HepG2 (cell line): Measurements from ENCODE around the gene GNB3. TPM values are rescaled to one million over a fixed set of nuclear protein-coding genes. Genes with fewer than 3 reads are reported as not detected.
A peak's percentile ranks its signal among the peaks of the same experiment; 100 is the strongest.

ENCODE experiments used
- ADNP ChIP-seq: sonication (generic); formaldehyde crosslinking; IDR thresholded peaks from 2 replicates; pipeline ENCODE4 v1.4.0; 2020; ENCODE audit warnings: missing genetic modification reagents
- HMG20B ChIP-seq: conservative IDR thresholded peaks from 2 replicates; pipeline ENCODE4 v1.6.1; 2016; ENCODE audit warnings: missing genetic modification reagents, missing compliant biosample characterization
- JUNB ChIP-seq: sonication (generic); formaldehyde crosslinking; IDR thresholded peaks from 2 replicates; pipeline ENCODE4 v1.8.0; 2022; ENCODE audit warnings: missing genetic modification reagents, mild to moderate bottlenecking, borderline replicate concordance
- MAFK ChIP-seq, 2 experiments: IDR thresholded peaks in 1 of 2; conservative IDR thresholded peaks in 1 of 2; 2 replicates each; pipeline ENCODE4 v1.6.1; 2011; ENCODE audit warnings: improper control_type of control experiment in 2 of 2, low read length in 2 of 2
- MEIS2 ChIP-seq: sonication (generic); formaldehyde crosslinking; IDR thresholded peaks from 2 replicates; pipeline ENCODE4 v1.9.0; 2021; ENCODE audit warnings: mild to moderate bottlenecking, missing genetic modification reagents
- PPARG ChIP-seq: conservative IDR thresholded peaks from 2 replicates; pipeline ENCODE4 v1.6.1; 2016; ENCODE audit warnings: missing biosample characterization, missing genetic modification reagents
- STAT5B ChIP-seq: sonication (generic); formaldehyde crosslinking; IDR thresholded peaks from 2 replicates; pipeline ENCODE4 v1.4.0; 2020; ENCODE audit warnings: missing genetic modification reagents
- TARDBP ChIP-seq: sonication (generic); formaldehyde crosslinking; IDR thresholded peaks from 2 replicates; pipeline ENCODE4 v1.8.0; 2022; ENCODE audit warnings: mild to moderate bottlenecking, missing genetic modification reagents
- ZNF781 ChIP-seq: sonication (generic); formaldehyde crosslinking; IDR thresholded peaks from 2 replicates; pipeline ENCODE4 v1.5.1; 2020; ENCODE audit warnings: borderline replicate concordance, mild to moderate bottlenecking, missing genetic modification reagents; ENCODE audit errors: not compliant biosample characterization
- ZNF816 ChIP-seq: sonication (generic); formaldehyde crosslinking; IDR thresholded peaks from 2 replicates; pipeline ENCODE4 v1.8.0; 2022; ENCODE audit warnings: missing genetic modification reagents, mild to moderate bottlenecking, borderline replicate concordance
- polyA plus RNA-seq, 8 experiments: library from polyadenylated mRNA; depleted of rRNA in 3 of 8; stranded (reverse) in 7 of 8; unstranded in 1 of 8; fragments of >200 nt; fragmentation: Illumina TruSeq in 4 of 8; extraction: Trizol in 4 of 8; gene quantifications; 2 replicates each; pipeline versions ENCODE4 v1.2.1 to v1.2.3, GENCODE V29; 2011 to 2016; ENCODE audit warnings: low read depth in 4 of 8, missing spikeins in 1 of 8, mixed read lengths in 1 of 8; ENCODE audit not compliant: insufficient read depth in 1 of 8
- total RNA-seq, 5 experiments: library from RNA; depleted of rRNA; stranded (reverse); fragments of >200 nt; fragmentation: Illumina TruSeq; extraction: Trizol; gene quantifications; 2 replicates each; pipeline ENCODE4 v1.2.3, GENCODE V29; 2016; ENCODE audit warnings: low read depth in 1 of 5
- TF ChIP-seq, protein P1 (sequence below): sonication (generic); formaldehyde crosslinking; IDR thresholded peaks from 2 replicates; pipeline ENCODE4 v1.5.0; 2020; ENCODE audit warnings: mild to moderate bottlenecking, missing genetic modification reagents
- TF ChIP-seq, protein P2 (sequence below): sonication (generic); formaldehyde crosslinking; IDR thresholded peaks from 2 replicates; pipeline ENCODE4 v1.8.0; 2022; ENCODE audit warnings: missing genetic modification reagents, mild to moderate bottlenecking, borderline replicate concordance
- TF ChIP-seq, protein P3 (sequence below): sonication (generic); formaldehyde crosslinking; conservative IDR thresholded peaks from 2 replicates; pipeline ENCODE4 v1.4.0; 2020; ENCODE audit warnings: missing genetic modification reagents
- TF ChIP-seq, protein P4 (sequence below): sonication (generic); formaldehyde crosslinking; IDR thresholded peaks from 2 replicates; pipeline ENCODE4 v1.4.0; 2020; ENCODE audit warnings: low read depth, mild to moderate bottlenecking, missing genetic modification reagents
- TF ChIP-seq, protein P5 (sequence below): sonication (generic); formaldehyde crosslinking; IDR thresholded peaks from 2 replicates; pipeline ENCODE4 v1.4.0; 2020; ENCODE audit warnings: missing genetic modification reagents, mild to moderate bottlenecking, borderline replicate concordance
- TF ChIP-seq, protein P6 (sequence below): fragments of 450-650 bp; IDR thresholded peaks from 2 replicates; pipeline ENCODE4 v1.6.1; 2016

The GNB3 gene
- total and polyA plus RNA-seq, 2 of the 13 experiments (the other 11 are each of a cell fraction or from before 2014, with no cell fraction given), result 1.3 to 3.6 TPM

DNA sequence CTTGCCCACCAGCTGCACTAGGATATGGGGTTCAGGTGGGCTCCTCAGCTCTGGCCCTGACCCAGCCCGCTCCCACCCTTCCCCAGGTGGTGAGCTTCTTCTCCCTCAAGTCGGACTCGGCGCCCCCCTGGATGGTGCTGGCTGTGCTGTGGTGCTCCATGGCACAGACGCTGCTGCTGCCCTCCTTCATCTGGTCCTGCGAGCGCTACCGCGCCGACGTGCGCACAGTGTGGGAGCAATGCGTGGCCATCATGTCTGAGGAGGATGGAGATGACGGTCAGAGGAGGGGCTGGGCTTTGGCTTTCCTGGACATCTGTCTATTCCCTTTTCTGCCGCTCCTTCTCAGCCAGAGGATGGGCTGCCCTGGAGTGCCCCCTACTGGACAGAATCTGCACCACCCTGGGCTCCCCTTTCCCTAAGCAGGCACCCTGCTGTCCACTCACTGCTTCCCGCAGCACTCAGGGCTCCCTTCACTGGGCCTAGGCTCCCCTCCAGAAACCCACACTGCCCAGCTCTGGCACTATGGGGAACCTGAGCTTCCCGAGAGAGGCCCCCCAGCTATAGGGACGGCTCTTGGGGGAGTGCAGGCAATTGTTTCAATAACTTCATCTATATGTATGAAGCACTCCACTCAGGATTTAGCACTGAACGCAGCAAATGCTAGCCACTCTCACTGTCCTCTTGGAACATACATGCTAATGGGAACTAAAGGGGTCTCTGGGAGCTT is 15.2 kb upstream of the GNB3 start (continued):
- TF ChIP-seq HMG20B (CRISPR knock-in tag) (no peak), TARDBP (peak; percentile 67; the same call in 1 of the 2 replicates), ZNF781 (CRISPR knock-in tag) (no peak), MEIS2 (CRISPR knock-in tag) (peak; percentile 19; the same call in 1 of the 2 replicates), ZNF816 (CRISPR knock-in tag) (no peak), PPARG (CRISPR knock-in tag) (no peak), ADNP (CRISPR knock-in tag) (no peak), MAFK (conservative IDR thresholded peaks at IDR 0.05 in 1 of 2, IDR thresholded peaks at IDR 0.05 in 1 of 2; ENCODE audit: low read length in 2 of 2) (no peak), STAT5B (CRISPR knock-in tag) (no peak), JUNB (no peak)
- TF ChIP-seq, protein P1, sequence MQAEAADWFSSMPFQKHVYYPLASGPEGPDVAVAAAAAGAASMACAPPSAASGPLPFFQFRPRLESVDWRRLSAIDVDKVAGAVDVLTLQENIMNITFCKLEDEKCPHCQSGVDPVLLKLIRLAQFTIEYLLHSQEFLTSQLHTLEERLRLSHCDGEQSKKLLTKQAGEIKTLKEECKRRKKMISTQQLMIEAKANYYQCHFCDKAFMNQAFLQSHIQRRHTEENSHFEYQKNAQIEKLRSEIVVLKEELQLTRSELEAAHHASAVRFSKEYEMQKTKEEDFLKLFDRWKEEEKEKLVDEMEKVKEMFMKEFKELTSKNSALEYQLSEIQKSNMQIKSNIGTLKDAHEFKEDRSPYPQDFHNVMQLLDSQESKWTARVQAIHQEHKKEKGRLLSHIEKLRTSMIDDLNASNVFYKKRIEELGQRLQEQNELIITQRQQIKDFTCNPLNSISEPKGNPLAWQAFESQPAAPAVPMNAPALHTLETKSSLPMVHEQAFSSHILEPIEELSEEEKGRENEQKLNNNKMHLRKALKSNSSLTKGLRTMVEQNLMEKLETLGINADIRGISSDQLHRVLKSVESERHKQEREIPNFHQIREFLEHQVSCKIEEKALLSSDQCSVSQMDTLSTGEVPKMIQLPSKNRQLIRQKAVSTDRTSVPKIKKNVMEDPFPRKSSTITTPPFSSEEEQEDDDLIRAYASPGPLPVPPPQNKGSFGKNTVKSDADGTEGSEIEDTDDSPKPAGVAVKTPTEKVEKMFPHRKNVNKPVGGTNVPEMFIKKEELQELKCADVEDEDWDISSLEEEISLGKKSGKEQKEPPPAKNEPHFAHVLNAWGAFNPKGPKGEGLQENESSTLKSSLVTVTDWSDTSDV (CRISPR knock-in tag), result no peak
- TF ChIP-seq, protein P2, sequence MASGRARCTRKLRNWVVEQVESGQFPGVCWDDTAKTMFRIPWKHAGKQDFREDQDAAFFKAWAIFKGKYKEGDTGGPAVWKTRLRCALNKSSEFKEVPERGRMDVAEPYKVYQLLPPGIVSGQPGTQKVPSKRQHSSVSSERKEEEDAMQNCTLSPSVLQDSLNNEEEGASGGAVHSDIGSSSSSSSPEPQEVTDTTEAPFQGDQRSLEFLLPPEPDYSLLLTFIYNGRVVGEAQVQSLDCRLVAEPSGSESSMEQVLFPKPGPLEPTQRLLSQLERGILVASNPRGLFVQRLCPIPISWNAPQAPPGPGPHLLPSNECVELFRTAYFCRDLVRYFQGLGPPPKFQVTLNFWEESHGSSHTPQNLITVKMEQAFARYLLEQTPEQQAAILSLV (CRISPR knock-in tag), result peak; percentile 30; the same call in 1 of the 2 replicates
- TF ChIP-seq, protein P3, sequence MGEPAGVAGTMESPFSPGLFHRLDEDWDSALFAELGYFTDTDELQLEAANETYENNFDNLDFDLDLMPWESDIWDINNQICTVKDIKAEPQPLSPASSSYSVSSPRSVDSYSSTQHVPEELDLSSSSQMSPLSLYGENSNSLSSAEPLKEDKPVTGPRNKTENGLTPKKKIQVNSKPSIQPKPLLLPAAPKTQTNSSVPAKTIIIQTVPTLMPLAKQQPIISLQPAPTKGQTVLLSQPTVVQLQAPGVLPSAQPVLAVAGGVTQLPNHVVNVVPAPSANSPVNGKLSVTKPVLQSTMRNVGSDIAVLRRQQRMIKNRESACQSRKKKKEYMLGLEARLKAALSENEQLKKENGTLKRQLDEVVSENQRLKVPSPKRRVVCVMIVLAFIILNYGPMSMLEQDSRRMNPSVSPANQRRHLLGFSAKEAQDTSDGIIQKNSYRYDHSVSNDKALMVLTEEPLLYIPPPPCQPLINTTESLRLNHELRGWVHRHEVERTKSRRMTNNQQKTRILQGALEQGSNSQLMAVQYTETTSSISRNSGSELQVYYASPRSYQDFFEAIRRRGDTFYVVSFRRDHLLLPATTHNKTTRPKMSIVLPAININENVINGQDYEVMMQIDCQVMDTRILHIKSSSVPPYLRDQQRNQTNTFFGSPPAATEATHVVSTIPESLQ, result no peak
- TF ChIP-seq, protein P4, sequence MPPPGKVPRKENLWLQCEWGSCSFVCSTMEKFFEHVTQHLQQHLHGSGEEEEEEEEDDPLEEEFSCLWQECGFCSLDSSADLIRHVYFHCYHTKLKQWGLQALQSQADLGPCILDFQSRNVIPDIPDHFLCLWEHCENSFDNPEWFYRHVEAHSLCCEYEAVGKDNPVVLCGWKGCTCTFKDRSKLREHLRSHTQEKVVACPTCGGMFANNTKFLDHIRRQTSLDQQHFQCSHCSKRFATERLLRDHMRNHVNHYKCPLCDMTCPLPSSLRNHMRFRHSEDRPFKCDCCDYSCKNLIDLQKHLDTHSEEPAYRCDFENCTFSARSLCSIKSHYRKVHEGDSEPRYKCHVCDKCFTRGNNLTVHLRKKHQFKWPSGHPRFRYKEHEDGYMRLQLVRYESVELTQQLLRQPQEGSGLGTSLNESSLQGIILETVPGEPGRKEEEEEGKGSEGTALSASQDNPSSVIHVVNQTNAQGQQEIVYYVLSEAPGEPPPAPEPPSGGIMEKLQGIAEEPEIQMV, result no peak
- TF ChIP-seq, protein P5, sequence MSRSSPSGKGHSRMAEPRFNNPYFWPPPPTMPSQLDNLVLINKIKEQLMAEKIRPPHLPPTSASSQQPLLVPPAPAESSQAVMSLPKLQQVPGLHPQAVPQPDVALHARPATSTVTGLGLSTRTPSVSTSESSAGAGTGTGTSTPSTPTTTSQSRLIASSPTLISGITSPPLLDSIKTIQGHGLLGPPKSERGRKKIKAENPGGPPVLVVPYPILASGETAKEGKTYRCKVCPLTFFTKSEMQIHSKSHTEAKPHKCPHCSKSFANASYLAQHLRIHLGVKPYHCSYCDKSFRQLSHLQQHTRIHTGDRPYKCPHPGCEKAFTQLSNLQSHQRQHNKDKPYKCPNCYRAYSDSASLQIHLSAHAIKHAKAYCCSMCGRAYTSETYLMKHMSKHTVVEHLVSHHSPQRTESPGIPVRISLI, result no peak
- TF ChIP-seq, protein P6, sequence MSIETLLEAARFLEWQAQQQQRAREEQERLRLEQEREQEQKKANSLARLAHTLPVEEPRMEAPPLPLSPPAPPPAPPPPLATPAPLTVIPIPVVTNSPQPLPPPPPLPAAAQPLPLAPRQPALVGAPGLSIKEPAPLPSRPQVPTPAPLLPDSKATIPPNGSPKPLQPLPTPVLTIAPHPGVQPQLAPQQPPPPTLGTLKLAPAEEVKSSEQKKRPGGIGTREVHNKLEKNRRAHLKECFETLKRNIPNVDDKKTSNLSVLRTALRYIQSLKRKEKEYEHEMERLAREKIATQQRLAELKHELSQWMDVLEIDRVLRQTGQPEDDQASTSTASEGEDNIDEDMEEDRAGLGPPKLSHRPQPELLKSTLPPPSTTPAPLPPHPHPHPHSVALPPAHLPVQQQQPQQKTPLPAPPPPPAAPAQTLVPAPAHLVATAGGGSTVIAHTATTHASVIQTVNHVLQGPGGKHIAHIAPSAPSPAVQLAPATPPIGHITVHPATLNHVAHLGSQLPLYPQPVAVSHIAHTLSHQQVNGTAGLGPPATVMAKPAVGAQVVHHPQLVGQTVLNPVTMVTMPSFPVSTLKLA, result no peak
